AML-193 (cell line): ENCODE results near the gene PPM1L.
"Not testable (repeated sequence)": the region's sequence is repeated elsewhere in the genome, so short reads cannot be mapped to it uniquely, and the experiment has no call there.

Experiments
- DNase-seq, 2 experiments: peaks; one replicate each; lab custom pipeline; 2025; lab: John Stamatoyannopoulos, UW

Gene PPM1L

DNA sequence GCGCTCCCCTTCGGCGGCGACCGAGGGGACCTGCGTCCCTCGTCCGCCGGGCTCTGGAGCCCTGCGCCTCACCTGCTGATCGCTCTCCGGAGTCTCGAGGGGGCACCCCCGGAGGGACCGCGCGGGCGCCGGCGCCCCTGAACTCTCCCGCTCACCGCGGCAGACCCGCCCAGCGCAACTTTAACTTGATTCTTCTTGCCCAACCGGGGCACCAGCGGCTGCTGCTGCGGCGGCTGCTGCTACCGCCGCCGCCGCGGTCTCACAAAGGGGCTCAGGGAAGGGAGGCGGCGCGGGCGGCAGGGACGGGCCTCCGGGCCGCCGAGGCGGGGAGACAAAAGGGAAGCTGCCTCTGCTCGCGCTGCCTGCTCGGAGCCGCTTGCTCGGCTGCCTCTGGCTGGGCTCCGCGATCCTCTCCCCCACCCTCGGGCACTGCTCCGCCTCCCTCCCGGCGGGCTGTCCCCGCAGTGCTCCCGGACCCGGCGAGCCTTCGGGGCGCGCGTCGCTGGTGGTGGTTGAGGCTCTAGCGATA lies at the start of gene PPM1L:
PPM1L (plus strand) TSS at position 456 of the 529 bp plus-strand sequence.
- DNase-seq, result peak; percentile 65 to 69

DNA sequence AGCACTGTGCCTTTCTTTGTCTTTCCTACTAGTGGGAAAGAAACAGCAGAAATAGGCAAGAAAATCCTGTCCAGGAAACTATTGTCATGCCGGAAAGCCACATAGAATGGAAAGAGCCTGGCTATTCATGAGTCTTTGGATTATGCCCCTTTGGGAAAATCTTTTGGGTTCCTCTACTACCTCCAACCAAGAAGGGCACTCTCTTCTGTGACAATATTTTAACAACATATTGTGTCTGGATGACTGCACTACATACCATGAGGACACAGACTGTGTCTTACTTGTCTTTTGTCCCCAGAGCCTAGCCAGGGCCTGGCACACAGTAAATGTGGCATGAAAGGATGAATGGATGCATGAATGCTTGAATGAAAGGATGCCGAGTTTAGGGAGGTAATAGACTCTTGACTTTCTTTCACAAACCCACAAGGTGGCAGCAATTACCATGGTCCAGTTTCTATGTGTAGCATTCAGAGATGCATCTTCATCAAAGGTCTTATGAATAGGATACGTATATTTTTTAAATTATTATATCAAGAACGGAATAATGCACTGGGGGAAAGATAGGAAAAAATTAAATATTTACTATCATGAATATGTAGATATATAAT lies 48.7 kb upstream of the PPM1L start:
- peak; percentile 65 for DNase-seq

DNA sequence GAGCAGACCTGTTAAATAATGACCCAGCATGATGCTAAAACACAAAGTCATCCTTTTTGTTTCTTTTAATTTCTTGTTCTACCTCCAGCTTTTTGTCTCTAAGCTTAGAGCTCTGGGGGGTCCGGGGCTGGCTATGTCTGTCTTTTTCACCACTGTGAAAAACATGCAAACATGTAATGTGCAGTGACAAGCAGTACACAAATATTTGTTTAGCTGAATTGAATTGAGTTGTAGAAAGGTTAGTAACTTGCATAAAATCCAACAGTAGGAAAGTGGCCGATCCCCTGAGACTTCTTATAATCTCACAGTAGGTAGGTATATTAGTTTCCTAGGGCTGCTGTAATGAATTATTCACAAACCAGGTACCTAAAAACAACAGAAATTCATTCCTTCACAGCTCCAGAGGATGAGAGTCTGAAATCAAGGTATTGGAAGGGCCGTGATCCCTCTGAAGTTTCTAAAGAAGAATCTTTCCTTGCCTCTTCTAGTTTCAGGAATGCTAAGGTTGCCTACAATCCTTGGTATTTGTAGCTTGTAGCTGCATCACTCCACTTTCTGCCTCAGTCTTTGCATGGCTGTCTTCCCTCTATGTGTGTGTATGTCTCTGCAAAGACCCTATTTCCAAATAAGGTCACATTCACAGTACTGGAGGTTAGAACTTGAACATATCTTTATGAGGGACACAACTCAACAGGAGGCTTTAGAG lies 46.4 kb upstream of the PPM1L start:
- DNase-seq, result no peak

DNA sequence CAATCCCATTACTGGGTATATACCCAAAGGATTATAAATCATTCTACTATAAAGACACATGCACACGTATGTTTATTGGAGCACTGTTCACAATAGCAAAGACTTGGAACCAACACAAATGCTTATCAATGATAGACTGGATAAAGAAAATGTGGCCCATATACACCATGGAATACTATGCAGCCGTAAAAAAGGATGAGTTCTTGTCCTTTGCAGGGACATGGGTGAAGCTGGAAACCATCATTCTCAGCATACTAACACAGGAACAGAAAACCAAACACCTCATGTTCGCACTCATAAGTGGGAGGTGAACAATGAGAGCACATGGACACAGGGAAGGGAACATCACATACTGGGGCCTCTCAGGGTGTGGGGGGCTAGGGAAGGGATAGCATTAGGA lies 42.9 kb upstream of the PPM1L start:
- DNase-seq, result not testable (repeated sequence)

DNA sequence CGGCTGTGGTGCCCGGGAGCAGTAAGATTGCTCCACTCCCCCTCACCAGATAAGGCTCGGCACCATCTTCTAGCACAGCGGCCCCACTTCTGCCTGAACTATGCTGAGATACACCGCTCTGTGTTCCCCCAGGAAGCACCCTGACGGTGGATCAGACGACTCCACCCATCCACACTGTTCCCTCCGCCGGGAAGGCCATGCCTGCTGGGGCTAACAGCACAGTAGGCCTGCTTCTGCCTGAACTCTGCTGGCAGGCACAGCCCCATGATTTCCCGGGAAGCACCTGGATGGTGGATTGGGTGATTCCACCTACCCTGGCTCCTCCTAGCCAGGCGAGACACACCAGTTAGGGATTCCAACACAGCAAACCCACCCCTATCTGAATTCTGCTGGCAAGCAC lies 36.3 kb upstream of the PPM1L start:
- DNase-seq, result no peak

DNA sequence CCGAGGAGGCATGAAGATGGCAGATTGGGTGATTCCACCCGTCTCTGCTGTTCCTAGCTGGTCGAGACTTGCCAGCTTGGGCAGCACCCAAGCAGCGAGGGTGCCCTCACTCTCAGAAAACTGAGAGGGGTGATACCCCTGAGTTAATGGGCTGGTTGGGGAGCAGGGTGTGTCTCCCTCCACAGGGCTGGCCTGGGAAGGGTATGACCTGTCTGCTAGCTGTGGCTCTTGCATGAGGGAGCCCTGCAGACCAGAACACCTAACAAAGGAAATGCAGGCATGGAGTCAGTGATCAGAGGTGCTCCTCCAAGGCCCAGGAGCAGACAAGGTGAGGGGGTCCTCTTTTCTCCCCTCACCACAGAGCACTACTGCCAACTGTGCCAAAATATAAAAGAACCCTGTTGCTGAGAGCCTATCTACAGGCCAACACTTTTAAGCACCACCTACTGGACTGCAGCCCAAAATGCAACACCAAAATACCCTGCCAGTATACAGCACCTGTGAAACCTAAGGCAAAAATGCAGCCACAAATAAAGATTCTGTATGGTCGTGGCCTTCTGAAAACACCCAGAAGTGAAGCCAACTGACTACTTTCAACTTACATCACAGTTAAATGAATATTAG lies 35.8 kb upstream of the PPM1L start:
- no peak for DNase-seq

DNA sequence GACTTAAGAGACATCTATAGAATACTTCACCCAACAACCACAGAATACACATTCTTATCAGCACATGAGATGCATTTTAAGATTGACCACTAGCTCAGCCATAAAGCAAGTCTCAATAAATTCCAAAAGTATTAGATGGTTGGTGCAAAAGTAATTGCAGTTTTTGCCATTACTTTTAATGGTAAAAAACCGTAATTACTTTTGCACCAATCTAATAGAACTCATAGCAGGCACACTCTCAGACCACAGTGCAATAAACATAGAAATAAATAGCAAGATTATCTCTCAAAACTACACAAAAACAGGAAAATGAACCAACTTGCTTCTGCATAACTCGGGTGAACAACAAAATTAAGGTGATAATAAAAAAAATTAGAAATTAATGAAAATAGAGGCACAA lies 33.7 kb upstream of the PPM1L start:
- DNase-seq, result no peak

DNA sequence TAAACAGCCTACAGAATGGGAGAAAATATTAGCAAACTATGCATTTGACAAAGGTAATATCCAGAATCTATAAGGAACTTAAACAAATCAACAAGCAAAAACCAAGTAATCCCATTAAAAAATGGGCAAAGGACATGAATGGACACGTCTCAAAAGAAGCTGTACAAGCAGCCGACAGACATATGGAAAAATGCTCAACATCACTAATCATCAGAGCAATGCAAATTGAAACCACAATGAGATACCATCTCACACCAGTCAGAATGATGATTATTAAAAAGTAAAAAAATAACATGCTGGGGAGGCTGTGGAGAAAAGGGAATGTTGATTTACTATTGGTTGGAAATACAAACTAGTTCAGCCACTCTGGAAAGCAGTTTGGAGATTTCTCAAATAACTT lies 30.7 kb upstream of the PPM1L start:
- no peak for DNase-seq

DNA sequence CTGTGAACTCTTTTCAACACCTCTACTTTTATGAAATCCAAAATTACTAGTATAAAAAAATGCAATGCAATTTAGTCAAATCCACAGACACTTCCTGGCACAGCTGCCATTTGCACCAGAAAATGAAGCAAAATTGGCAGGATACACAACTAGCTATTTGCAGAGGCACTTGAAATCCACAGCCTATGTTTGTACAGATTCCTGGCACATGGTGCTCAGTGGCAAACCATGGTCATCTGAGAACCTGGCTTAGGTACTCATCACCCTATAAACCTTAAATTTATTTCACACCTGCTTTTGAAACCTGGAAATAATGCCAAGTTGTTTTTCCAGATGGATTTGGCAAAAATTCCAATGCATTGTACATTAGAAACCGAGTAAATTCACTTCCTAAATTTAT lies 20.2 kb upstream of the PPM1L start:
- DNase-seq, result no peak

DNA sequence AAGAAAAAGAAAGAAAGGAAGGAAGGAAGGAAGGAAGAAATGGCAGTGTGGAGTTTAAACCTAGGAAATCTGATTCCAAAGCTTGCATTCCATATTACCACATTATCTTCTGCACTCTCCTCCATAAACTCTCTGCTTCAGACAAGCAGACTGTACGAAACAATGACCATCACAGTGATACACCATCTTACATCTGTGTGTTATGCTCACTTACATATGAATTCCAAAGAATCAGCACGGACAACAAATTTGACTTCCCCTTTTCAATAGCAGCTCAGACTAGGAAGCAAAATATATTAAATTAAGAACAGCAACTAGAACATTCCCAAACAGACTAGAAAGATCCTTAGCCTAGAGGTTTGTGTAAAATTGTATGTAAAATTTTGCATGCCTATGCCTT lies 18.0 kb upstream of the PPM1L start:
- DNase-seq, result no peak

DNA sequence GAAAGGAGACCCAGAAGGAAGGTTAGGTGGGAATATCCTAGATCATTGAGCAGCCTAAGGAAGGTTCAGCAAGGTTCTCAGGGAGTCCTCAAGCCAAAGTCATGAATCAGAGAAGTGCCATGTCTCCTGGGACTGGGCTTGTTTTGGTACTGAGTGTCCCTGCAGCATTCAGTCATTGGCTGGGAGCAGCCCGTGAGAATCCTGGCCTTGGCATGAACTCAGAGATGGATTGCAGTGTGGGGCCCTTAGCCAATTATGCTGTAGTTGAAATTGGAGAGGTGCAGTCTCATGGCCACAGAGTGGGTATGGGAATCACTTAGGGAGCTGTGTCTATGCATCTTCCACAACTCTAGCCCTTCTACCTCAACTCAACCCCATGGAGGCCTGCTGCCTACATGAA lies 17.0 kb upstream of the PPM1L start:
- DNase-seq, result no peak

DNA sequence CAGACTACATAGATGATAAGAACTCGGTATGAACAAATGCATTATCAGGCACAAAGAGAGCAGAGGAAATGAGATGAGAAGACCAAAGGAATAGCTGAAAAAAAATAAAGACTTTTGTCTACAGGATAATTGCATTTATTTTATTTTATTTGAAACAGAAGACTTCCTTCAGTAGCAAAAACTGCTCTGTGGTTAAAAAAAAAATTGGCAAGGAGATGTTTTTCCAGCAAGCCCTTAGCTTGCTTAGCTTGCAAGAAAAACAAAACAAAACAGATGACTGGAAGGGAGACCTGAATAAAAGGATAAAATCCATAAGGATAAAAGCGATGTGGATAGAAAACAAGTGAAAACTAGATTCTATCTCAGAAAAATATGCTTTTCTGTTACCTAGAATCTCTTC lies 9.1 kb upstream of the PPM1L start:
- DNase-seq, result no peak

DNA sequence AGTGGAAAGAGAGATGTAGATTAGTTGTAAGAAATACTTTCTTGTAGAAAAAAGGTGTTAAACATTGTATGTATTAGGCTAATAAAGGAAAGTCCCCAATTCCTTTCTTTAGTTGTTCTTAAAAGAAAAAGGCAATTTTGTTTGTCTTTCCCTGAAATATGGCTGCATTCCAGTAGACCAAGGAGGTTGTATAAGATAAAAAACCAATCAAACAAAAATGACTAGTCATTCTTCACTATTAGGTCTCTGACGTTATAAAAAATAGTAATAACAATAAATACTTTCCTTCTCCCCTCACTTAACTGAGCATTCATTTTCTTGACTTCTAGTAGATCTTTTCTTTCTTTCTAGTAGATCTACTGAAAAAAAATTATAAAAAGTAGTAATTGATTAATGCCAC lies 8.6 kb upstream of the PPM1L start:
- DNase-seq, result no peak

DNA sequence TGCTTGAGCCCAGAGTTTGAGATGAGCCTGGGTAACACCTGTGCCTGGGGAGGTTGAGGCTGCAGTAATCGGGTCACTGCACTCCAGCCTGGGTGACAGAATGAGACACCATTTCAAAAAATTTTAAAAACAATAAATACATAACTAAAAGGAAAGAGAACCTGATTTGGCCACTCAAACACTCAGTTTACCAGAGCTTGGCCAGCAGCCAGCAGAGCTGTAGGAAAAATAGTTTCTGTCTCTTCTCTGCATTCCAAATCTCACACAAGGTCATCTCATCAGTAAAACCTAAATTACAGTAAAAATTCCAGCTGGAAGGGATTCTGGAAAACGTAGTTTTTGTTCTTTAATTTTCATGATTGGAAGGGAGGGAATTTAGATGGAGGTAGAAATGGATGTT lies 7.8 kb upstream of the PPM1L start:
- DNase-seq, result no peak

DNA sequence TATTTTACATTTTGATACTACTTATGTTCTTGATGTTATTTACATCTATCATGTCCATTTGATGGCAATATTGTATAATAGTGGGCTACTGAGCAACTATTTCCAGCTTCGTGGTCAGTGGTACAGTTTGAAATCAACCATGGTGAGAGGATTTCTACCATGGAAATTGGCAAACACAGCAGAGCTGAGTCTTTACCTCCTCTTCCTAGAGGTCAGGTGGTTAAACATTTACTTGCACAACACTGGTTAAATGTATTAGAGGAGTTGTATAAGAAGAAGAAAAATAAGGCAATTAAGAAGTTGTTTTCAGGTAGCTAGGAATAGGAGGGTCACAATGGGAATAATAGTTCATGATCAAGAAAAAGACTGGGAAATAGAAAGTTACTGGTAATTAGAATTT lies 7.2 kb upstream of the PPM1L start:
- peak; percentile 23 to 34 for DNase-seq

DNA sequence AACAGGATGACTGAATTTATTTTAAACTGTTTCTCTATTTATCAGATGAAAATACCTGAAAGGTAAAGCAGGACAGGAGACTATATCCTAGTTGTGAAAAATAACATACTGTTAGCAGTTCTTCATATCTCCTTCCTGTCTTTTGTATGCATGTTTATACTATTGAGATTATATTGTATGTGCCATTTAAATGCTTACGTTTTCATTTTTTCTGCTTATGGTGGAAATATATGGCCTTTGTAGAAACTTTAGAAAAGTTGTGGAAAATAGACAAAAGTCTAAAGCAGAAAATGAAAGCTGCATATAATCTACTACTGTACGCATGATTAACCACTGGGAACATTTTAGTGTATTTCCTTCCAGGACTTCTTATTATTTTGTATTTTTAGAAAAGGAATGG lies 2.1 kb upstream of the PPM1L start:
- no peak for DNase-seq

DNA sequence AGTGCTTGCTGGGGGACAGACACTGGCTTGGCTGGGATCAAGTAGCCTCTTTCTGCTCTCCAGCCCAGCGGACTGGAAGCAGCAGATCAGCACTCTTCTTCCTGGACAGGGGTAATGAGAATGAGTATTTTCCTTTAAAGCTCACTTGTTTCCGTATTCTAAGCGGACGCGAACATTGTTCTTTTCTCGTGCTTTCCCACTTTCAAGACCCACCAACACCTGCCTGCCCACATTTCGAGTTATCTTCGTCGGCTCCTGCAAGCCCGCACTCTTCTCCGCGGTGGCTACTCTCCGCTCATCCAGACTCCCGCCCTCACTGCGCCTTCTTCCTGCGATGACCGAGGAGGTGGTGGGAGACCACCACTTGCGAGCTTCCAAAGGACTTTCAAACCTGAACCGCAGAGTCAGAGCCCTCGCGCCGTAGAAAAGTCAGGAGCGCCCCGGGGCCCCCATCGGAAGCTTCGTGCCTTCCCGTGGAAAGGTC lies 1.6 kb upstream of the PPM1L start:
- peak; percentile 74 to 78 for DNase-seq

DNA sequence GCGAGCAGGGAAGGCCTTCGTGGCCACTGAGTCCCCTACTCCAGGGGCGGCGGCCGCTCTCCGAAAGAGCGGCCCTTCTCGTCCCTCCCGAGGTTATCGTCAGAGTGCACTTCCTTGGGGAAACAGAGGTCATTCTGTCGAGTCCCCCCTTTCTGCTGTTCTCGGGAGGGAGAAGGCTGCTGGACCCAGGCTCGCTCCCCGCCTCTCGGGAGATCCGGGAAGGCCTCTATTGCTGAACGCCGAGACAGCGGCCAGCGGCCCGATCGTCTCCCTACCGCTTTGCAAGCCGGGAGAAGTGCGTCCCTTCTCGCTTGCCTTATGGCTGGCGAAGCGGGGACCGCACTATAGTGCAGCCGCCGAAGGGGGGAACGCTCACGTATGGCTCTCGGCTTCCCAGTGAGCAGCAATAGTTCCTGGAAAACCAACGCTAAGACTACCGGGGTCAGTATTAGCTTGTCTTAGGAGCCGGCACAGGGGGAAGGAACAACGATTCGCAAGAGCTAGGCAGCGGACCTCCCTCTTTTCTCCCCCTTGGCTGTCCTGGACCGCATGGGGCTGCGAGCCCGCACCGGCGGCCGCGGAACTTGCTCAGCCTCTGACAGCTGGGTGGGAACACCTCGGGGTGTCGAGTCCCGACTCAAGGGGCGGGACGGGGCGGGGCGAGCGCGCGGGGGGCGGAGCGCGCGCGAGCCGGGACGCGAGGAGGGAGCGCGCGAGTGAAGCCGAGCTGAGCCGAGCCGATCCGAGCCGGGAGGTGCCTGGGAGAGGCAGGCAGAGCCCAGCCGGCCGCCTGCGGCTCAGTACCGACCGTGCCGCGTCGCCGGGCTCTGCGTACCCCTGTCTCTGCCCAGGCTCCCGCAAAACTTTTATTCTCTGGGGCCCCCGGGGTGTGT lies 930 bp upstream of the PPM1L start:
- DNase-seq, result peak; percentile 90

DNA sequence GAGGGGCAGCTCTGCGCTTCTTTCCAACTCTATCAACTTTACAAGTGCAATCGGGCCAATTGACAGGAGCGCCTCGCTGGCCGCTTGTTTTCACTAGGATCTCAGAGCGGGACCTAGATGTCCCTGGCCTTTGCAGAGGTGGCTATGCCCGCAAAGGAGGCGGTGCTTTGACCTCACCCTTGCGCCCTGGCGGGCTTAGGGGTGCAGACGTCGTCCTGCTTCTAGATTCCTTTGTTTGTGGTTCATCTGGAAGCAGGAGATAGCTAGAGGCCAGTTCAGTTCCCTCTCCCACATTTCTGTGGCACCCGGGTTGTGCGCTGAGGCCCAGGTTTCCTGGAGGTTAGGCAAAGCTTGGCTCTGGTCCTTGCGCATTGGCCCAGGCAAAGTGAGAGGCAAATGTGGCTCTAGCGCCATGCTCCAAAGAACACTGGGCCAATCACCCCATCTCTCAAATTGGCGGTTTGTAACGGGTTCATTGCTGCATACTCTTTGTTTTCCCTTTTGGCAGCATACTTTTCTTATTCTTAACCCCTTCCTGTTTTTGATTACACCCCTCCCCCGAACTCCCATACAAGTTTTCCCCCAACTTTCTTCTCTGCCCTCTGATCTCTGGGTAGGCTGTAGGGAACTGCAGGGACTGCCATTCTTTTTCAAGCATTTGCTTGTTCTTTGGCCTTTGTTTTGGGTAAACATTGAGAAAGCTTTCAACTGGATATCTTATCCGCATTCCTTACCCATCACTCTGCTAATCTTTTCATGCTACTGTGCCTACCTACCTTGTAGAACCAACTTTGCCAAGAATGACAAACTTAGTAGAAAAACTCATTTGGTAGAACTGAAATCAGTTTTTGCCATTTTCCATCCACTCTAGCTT lies 1.4 kb downstream of the PPM1L start:
- DNase-seq, result peak; percentile 25 to 39

DNA sequence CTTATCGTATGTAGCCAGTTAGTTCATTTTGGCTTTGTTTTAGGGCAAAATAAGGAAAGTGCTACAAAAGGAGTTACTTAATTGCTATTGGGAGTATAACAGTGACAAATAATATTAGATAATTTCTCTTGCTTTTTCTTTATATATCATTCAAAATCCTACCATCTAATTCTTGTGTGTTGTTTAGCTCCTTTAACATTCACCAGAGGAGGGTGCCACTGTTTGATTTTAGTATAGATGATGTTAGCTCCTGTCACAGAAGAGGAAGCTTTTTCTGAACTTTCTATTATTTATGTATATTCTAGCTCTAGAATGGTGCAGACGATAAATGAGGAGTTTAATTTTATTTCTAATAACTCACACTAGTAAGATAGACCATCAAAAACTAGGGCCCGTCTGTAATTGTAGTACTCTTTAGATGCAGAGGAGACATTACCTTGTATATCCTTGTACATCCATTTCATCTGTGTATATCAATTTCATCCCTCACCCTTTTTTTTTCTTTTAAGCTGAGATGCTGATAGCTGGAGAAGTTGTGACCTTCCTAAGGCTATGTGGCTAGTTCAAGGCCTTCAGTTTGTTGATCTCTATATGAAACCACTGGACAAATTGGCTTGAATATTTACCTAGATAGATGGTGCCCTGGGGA lies 3.0 kb downstream of the PPM1L start:
- peak; percentile 66 to 74 for DNase-seq

DNA sequence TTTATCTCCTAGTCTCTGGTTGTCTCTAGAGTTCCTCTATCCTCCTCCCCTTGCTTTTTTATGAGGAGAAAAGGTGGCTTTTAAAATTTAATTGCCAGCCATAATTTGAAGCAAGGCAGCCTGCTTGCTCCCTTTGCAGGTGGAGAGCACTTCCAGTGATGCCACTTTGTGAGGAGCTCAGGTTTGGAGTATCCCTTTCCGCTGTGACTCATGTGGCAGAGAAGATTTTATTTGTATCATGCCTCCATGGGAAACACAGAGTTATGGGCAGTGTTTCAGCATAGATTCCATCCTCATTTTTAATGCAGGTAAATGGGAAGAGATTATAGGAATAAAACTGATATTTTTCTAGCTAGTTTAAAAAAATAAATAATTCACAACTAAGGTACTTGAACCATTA lies 7.0 kb downstream of the PPM1L start:
- no peak for DNase-seq
